G401 (cell line): Measurements from ENCODE around the gene HOXC4. TPM values are rescaled to one million over a fixed set of nuclear protein-coding genes. Genes with fewer than 3 reads are reported as not detected.
"Not testable (repeated sequence)": the region's sequence is repeated elsewhere in the genome, so short reads cannot be mapped to it uniquely, and the experiment has no call there.

Experiments
- DNase-seq: peaks from one replicate; pipeline ENCODE4 v3.0.0-alpha.2; 2015; ENCODE audit warnings: low spot score
- in situ Hi-C: cut with HindIII; loops from 2 replicates; pipeline ENCODE4 v1.10.0; 2016; ENCODE audit warnings: low sequenced_read_pairs, mixed read lengths
- total RNA-seq: library from RNA; depleted of rRNA; stranded (reverse); fragments of >200 nt; shearing (Covaris generic); gene quantifications from 2 replicates; pipeline ENCODE4 v1.2.3, GENCODE V29; 2014

The HOXC4 gene
- total RNA-seq, 1 experiment from 2014 or later, result 3.9 TPM

- in situ Hi-C loops, result no loop called here
- DNase-seq, result no peak
Measured at GRCh38 chr12:54036620-54037359, 16.8 kb upstream of the HOXC4 start.

- in situ Hi-C loops, result no loop called here
- no peak for DNase-seq
Measured at GRCh38 chr12:54037360-54038283, 16.0 kb upstream of the HOXC4 start.

- in situ Hi-C loops, result no loop called here
- DNase-seq, result no peak
Measured at GRCh38 chr12:54038284-54038870, 15.3 kb upstream of the HOXC4 start.

GRCh38 chr12:54038871-54039414 is 14.7 kb upstream of the HOXC4 start:
- DNase-seq, result no peak
- in situ Hi-C loops, result no loop called here

- in situ Hi-C loops, result no loop called here
- DNase-seq, result no peak
Measured at GRCh38 chr12:54039417-54040147, 14.1 kb upstream of the HOXC4 start.

GRCh38 chr12:54040148-54040494 is 13.5 kb upstream of the HOXC4 start:
- in situ Hi-C loops, result no loop called here
- DNase-seq, result no peak

GRCh38 chr12:54040648-54041047 is 13.0 kb upstream of the HOXC4 start:
- DNase-seq, result no peak
- in situ Hi-C loops, result no loop called here

- in situ Hi-C loops, result no loop called here
Measured at GRCh38 chr12:54041097-54041690, 12.4 kb upstream of the HOXC4 start.

GRCh38 chr12:54042033-54042432 is 11.6 kb upstream of the HOXC4 start:
- DNase-seq, in situ Hi-C loops: not testable (repeated sequence)

More at GRCh38 chr12:54041097-54041690, 12.4 kb upstream of the HOXC4 start:
- no peak for DNase-seq

GRCh38 chr12:54042970-54043853 is 10.4 kb upstream of the HOXC4 start:
- in situ Hi-C loops, result no loop called here
- no peak for DNase-seq

- in situ Hi-C loops, result no loop called here
Measured at GRCh38 chr12:54044425-54045103, 9.1 kb upstream of the HOXC4 start.

GRCh38 chr12:54045401-54045800 is 8.2 kb upstream of the HOXC4 start:
- DNase-seq, result no peak
- in situ Hi-C loops, result no loop called here

More at GRCh38 chr12:54044425-54045103, 9.1 kb upstream of the HOXC4 start:
- no peak for DNase-seq

GRCh38 chr12:54045868-54046521 is 7.6 kb upstream of the HOXC4 start:
- DNase-seq, result no peak
- in situ Hi-C loops, result no loop called here

- in situ Hi-C loops, result no loop called here
- no peak for DNase-seq
Measured at GRCh38 chr12:54046809-54047159, 6.9 kb upstream of the HOXC4 start.

- in situ Hi-C loops, result no loop called here
- no peak for DNase-seq
Measured at GRCh38 chr12:54047160-54047963, 6.3 kb upstream of the HOXC4 start.

GRCh38 chr12:54047964-54048303 is 5.7 kb upstream of the HOXC4 start:
- in situ Hi-C loops, result no loop called here
- DNase-seq, result no peak
